NCI-H226 (cell line): ENCODE measurements around the gene GMEB2.
"Not testable (repeated sequence)": the region's sequence is repeated elsewhere in the genome, so short reads cannot be mapped to it uniquely, and the experiment has no call there.

Experiments used
- DNase-seq: peaks from one replicate; pipeline ENCODE4 v3.0.0-alpha.2; 2015

GMEB2 gene, protein sequence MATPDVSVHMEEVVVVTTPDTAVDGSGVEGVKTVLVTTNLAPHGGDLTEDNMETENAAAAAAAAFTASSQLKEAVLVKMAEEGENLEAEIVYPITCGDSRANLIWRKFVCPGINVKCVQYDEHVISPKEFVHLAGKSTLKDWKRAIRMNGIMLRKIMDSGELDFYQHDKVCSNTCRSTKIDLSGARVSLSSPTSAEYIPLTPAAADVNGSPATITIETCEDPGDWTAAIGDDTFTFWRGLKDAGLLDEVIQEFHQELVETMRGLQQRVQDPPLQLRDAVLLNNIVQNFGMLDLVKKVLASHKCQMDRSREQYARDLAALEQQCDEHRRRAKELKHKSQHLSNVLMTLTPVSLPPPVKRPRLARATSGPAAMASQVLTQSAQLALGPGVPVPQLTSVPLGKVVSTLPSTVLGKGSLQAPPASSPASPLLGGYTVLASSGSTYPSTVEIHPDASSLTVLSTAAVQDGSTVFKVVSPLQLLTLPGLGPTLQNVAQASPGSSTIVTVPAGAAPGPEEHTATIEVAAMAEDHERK

DNA sequence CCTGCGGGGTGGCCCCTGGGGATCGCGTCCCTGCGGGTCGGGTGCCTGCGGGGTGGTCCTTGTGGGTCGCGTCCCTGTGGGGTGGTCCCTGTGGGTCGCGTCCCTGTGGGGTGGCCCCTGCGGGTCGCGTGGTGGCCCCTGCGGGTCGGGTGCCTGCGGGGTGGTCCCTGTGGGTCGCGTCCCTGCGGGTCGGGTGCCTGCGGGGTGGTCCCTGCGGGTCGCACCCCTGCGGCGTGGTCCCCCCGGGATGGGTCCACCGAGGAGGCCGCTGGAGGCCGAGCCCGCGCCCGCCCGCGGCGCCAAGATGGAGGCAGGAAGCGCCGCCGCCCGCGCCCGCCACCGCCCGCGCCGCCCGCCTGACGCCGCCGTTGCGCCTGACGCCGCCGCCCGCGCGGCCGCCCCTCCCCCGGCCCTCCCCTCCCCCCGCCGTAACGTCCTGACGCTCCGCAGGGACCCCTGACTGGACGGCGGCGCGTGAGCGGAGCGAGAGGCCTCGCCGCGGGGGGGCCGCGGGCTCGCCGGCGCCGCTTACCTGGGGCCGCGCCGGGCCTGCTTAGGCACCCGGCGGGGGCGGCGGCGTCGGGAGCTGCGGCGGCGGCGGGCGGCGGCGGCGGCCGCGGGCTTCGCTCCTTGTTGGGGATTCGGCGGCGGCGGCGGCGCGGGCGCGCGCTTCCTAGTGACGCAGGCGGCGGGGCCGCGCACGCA lies at the start of gene GMEB2:
Gene GMEB2 (minus strand): TSS at position 678 of the 705 bp plus-strand sequence. CDS start 7,704 bp downstream, outside the sequence.
- peak; percentile 57 for DNase-seq

DNA sequence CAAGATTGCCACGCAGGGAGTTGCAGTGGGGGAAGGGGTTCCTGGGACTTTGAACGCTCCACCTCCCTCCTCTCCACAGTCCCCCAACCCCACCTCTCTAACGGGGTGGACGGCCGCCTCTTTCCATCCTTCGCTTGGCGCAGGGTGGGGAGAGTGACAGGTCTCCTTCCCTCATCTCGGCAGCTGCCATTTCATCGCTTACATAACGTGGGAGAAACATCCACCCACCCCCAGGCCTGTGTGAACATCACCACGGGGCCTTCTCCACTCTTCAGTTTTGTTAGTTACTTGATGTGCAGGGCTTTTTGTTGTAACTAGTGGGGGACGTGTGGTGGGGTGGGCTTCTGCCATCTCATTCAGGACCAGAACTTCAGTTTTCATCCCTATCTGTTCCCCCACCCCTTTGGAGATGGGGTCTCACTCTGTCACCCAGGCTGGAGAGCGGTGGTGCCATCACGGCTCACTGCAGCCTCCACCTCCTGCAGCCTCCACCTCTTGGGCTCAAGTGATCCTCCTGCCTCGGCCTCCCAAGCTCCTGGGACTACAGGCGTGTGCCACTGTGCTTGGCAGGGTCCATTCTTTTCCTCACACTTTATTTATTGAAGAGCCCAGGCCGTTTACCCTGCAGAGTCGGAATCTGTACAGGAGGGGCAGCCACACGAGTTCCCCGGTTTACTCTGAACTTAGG lies 48.9 kb upstream of the GMEB2 start:
- no peak for DNase-seq

DNA sequence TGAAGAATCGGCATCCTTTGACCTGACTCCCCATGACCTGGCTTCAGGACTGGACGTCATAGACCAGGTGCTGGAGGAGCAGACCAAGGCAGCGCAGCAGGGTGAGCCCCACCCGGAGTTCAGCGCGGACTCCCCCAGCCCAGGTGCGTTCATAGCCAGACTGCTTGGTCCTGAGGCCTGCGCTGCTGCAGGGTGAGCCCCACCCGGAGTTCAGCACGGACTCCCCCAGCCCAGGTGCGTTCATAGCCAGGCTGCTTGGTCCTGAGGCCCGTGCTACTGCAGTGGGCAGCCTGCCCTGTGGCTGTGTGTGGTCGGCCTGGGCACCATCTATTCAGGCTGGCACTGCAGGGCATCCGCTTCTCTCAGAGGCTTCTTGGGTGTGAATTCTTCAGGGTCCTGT lies 47.0 kb upstream of the GMEB2 start:
- no peak for DNase-seq

DNA sequence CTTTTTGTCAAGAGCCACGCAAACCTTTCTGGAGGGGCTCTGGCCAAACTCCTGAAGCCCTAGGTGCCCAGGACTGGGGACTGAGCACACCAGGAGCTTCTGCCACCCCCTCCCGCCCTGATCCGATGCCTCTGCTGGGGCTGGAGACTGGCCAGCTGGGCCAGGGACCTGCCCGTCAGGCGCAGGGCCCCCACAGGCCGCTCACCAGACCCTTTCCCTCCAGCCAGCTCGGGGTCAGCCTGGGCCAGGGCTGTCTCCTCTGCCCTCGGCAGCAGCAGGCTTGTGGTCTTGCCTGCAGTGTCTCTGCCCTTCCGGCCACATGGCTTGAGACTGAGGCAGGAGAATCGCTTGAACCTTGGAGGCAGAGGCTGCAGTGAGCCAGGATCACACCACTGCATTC lies 45.8 kb upstream of the GMEB2 start:
- DNase-seq = no peak

GRCh38 chr20:63671695-63672094 lies 44.8 kb upstream of the GMEB2 start:
- DNase-seq = not testable (repeated sequence)

GRCh38 chr20:63668351-63668750 lies 41.5 kb upstream of the GMEB2 start:
- DNase-seq = no peak

DNA sequence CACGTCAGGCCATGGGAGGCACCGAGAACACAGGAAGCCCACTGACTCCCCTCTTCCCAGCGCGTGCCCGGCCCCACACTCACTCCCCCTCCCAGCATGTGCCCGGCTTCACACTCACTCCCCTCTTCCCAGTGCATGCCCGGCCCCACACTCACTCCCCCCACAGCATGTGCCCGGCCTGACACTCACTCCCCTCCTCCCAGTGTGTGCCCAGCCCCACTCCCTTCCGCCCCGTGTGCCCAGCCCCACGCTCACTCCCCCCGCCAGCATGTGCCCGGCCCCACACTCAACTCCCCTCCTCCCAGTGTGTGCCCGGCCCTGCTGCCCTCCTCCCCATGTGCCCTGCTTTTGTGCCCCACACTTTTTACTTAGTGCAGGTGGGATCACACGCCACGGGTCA lies 41.0 kb upstream of the GMEB2 start:
- DNase-seq = no peak

GRCh38 chr20:63665708-63666107 lies 38.8 kb upstream of the GMEB2 start:
- no peak for DNase-seq

- DNase-seq = peak; percentile 83
Measured at GRCh38 chr20:63664861-63665594, 38.1 kb upstream of the GMEB2 start.

DNA sequence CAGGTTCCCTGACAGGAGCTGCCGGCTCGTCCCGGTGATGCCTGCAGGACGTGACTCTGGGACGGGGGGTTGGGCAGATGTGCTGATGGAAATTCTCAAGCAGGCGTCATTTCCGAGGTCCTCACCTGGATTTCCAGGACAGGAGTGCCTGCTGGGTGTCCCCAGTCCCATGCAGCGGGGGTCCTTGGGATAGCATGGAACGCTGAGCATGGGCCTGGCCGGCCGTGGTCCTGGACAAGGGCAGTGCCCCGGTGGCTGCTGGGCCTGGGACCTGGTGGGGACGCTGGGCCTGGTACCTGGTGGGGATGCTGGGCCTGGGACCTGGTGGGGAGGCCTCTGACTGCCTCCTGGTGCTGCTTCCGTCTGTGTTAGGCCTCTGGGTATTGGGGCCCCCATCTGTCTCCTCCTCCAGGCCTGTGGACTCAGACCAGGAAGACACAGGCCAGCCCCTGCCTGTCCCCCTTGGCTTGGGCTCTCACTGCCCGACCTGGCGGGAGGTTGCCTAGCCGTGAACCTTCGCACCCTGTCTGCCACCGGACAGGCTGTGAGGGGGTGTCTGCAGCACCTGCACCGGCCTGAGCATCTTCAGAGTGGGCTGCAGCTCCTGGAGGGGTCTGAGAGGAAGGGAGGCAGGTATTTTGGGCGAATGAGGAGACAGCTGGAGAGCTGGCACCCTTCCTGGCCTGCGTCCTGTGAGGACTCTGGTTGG lies 37.4 kb upstream of the GMEB2 start:
- no peak for DNase-seq

GRCh38 chr20:63663332-63664066 lies 36.6 kb upstream of the GMEB2 start:
- DNase-seq = no peak

GRCh38 chr20:63662813-63663189 lies 35.9 kb upstream of the GMEB2 start:
- DNase-seq = no peak

DNA sequence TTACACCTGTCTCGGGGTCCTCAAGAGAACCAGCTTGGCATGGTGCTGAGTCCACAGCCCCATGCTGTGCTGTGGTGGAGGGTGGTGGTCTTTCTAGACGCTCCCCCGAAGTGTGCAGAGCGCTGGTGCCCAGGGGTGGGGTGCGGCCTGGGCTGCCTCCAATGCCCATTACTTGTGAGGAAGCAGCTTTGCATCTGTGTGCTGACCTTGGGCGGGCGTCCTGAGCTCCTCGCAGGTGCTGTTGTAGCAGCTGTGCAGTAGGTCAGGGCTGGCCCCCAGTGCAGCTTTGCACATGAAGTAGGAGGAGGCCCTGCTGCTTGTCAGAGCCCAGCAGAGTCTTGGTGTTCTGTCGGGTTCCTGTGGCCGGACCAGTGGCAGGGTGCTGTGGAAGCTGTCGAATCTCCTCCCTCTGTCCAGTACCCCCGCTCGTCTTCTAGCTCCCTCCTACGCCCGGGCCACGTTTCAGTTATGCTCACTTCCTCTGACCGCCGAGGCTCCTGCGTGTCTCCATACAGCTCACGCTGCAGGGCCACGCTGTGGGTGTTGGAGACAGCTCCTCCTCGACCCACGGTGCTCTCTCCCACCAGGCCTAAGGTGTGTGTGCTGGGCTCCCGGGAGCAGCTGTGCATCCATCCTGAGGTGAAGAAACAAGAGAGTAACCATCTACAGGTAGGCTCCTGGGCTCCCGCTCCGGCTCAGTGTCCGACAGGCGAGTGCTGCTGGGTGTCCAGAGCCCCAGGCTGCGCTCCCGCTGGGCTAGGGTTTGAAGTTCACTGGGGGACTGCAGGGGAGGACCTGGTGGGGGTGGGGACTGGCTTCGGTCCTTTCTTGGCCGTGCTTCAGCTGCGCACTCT lies 35.3 kb upstream of the GMEB2 start:
- no peak for DNase-seq

DNA sequence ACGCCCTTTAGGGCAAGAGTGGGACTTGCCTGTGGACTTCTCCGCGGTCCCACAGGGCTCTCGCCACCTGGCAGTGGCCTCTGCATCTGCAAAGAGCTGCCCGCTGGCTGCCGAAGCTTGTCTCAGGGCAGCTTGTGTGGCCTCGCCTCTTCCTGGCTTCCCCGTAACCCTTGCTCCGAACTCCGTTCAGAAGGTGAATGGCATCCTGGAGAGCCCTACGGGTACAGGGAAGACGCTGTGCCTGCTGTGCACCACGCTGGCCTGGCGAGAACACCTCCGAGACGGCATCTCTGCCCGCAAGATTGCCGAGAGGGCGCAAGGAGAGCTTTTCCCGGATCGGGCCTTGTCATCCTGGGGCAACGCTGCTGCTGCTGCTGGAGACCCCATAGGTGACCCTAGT lies 34.2 kb upstream of the GMEB2 start:
- DNase-seq = no peak

DNA sequence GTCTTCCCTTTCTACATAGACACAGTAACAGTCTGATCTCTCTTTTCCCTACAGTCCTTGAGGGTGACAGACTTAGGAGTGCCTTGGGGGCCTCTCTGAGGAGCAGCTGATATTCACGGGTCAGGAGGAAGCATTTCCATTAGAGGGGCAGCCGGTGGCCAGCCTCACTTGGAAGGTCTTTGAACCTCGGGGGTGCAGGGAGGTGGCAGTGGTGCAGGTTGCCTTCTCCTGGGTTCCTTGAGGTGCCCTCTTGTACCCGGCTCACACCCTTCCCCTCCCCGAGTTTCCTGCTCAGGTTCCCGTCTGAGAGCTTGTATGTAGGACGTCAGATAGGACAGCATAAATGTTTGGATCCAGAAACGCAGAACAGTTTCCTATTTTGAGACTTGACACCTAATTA lies 33.7 kb upstream of the GMEB2 start:
- no peak for DNase-seq

- not testable (repeated sequence) for DNase-seq
Measured at GRCh38 chr20:63660174-63660573, 33.3 kb upstream of the GMEB2 start.

DNA sequence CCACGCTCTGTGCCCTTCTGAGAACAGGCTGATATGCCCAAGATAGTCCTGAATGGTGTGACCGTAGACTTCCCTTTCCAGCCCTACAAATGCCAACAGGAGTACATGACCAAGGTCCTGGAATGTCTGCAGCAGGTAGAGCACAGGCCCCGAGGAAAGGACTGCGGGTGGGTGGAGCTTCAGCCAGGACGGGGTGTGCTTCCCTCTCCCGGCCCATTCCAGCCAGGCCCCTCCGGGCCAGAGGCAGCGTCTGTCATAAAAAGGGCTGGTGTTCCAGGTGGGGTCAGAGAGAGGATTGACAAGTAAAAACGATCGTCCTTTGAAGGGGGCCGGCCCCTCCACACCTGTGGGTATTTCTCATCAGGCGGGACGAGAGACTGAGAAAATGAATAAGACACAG lies 32.5 kb upstream of the GMEB2 start:
- DNase-seq = no peak

GRCh38 chr20:63658749-63659187 lies 31.9 kb upstream of the GMEB2 start:
- DNase-seq = no peak

- DNase-seq = peak; percentile 87
Measured at GRCh38 chr20:63657937-63658748, 31.2 kb upstream of the GMEB2 start, which contains the start of gene RTEL1. TSS of gene RTEL1 (plus strand) at chr20:63658312. CDS start at chr20:63659403, 1,091 bp downstream.
